HG03460 (cell line): Measurements from ENCODE around the gene CD1D.
"Not testable (repeated sequence)": the region's sequence is repeated elsewhere in the genome, so short reads cannot be mapped to it uniquely, and the experiment has no call there.

Source experiments
- ATAC-seq: cut with Tn5 transposase; IDR thresholded peaks from one replicate; pipeline ENCODE4 v1.9.1; 2021; ENCODE audit not compliant: unreplicated experiment

The CD1D gene

GRCh38 chr1:158176399-158176798 lies 4.3 kb upstream of the CD1D start:
- no peak for ATAC-seq

GRCh38 chr1:158176849-158177699 lies 3.6 kb upstream of the CD1D start:
- ATAC-seq = not testable (repeated sequence)

- no peak for ATAC-seq
Measured at GRCh38 chr1:158177700-158178450, 2.8 kb upstream of the CD1D start.

- ATAC-seq = peak; percentile 90
Measured at GRCh38 chr1:158179301-158180041, 1.2 kb upstream of the CD1D start.

GRCh38 chr1:158181577-158181922 lies 855 bp downstream of the CD1D start:
- ATAC-seq = no peak

GRCh38 chr1:158185770-158186169 lies 5.1 kb downstream of the CD1D start:
- no peak for ATAC-seq

GRCh38 chr1:158186180-158186579 lies 5.5 kb downstream of the CD1D start:
- no peak for ATAC-seq

GRCh38 chr1:158188611-158189010 lies 7.9 kb downstream of the CD1D start:
- ATAC-seq = no peak

GRCh38 chr1:158189624-158190023 lies 8.9 kb downstream of the CD1D start:
- ATAC-seq = no peak

GRCh38 chr1:158191299-158191698 lies 10.6 kb downstream of the CD1D start:
- no peak for ATAC-seq

GRCh38 chr1:158196461-158196860 lies 15.8 kb downstream of the CD1D start:
- ATAC-seq = no peak

- ATAC-seq = no peak
Measured at GRCh38 chr1:158199849-158200248, 19.2 kb downstream of the CD1D start.

- ATAC-seq = no peak
Measured at GRCh38 chr1:158200527-158200926, 19.8 kb downstream of the CD1D start.

GRCh38 chr1:158203693-158204457 lies 23.2 kb downstream of the CD1D start:
- ATAC-seq = no peak

GRCh38 chr1:158204458-158204827 lies 23.7 kb downstream of the CD1D start:
- no peak for ATAC-seq

- no peak for ATAC-seq
Measured at GRCh38 chr1:158208586-158209116, 28.0 kb downstream of the CD1D start.

- ATAC-seq = no peak
Measured at GRCh38 chr1:158212320-158212719, 31.6 kb downstream of the CD1D start.

GRCh38 chr1:158223445-158223844 lies 42.8 kb downstream of the CD1D start:
- ATAC-seq = not testable (repeated sequence)

GRCh38 chr1:158227904-158228623 lies 47.4 kb downstream of the CD1D start:
- ATAC-seq = no peak
